HepG2 (cell line): Measurements from ENCODE around the gene PRDX3. TPM values are rescaled to one million over a fixed set of nuclear protein-coding genes. Genes with fewer than 3 reads are reported as not detected.

Experiments used
- ATAC-seq: fragments of 200-7000 bp; cut with Tn5 transposase; 3 replicates; pipeline ENCODE4 v1.9.1; 2020; ENCODE audit warnings: mild to moderate bottlenecking, moderate library complexity
- BruUV-seq: library from RNA; stranded (reverse); fragments of 400-500 nt; replicated peaks from 2 replicates; lab custom pipeline; 2021; lab: Mats Ljungman, UMichigan
- CTCF ChIA-PET: fragments of 300-600 bp; formaldehyde crosslinking; extraction: SDS; loops from one replicate; lab custom pipeline; 2021; ENCODE audit warnings: low total read pairs, inconsistent platforms, low intra/inter-chr PET ratio; lab: Yijun Ruan, JAX
- POLR2A ChIA-PET: fragments of 350-600 bp; sonication (Branson Sonifier 250); formaldehyde crosslinking; loops from one replicate; lab custom pipeline; 2020; ENCODE audit warnings: antibody characterized with exemption, inconsistent platforms; lab: Yijun Ruan, JAX
- DNase-seq: peaks from one replicate; pipeline ENCODE4 v3.0.0-alpha.2; 2015; ENCODE audit warnings: low spot score
- FAIRE-seq: peaks from 3 replicates; lab custom pipeline; 2011; peaks lifted over from hg19 to GRCh38; lab: Jason Lieb, UNC
- H2AFZ ChIP-seq: one replicate; pipeline ENCODE4 v1.6.1; 2011; ENCODE audit warnings: low read length, inconsistent platforms
- H3K27ac ChIP-seq: fragments of 300-600 bp; 3 replicates; pipeline ENCODE4 v1.8.0; 2011; ENCODE audit warnings: mixed run types, mild to moderate bottlenecking, mixed read lengths, low read length, inconsistent platforms; ENCODE audit not compliant: insufficient read depth; ENCODE audit errors: extremely low read length
- H3K27me3 ChIP-seq, 2 experiments: fragments of 200-600 bp in 1 of 2; 2 replicates in 1 of 2; 3 replicates in 1 of 2; pipeline versions ENCODE4 v1.6.0 to v1.8.0; 2011; ENCODE audit warnings: low read length in 2 of 2, mild to moderate bottlenecking in 2 of 2, moderate library complexity in 2 of 2, inconsistent platforms in 1 of 2; ENCODE audit not compliant: insufficient read depth in 2 of 2, control insufficient read depth in 1 of 2
- H3K36me3 ChIP-seq, 2 experiments: fragments of 200-600 bp in 1 of 2; replicated peaks in 1 of 2; 2 replicates in 1 of 2; 3 replicates in 1 of 2; pipeline versions ENCODE4 v1.5.1 to v1.8.0; 2011; ENCODE audit warnings: low read length in 2 of 2, inconsistent platforms in 1 of 2; ENCODE audit not compliant: insufficient read depth in 2 of 2, control insufficient read depth in 1 of 2
- H3K4me1 ChIP-seq: 2 replicates; pipeline ENCODE4 v1.5.1; 2012; ENCODE audit warnings: low read length, inconsistent platforms; ENCODE audit not compliant: insufficient read depth
- H3K4me2 ChIP-seq: 2 replicates; pipeline ENCODE4 v1.6.0; 2011; ENCODE audit warnings: low read depth, low read length, inconsistent platforms
- H3K4me3 ChIP-seq, 3 experiments: fragments of 200-600 bp in 1 of 3; sonication (generic), shearing (Covaris generic) in 1 of 3; replicated peaks in 1 of 3; 2 replicates each; pipeline ENCODE4 v1.5.1; 2011 to 2016; ENCODE audit warnings: low read length in 3 of 3, inconsistent platforms in 2 of 3, low read depth in 2 of 3, mild to moderate bottlenecking in 2 of 3, control low read depth in 1 of 3, mixed read lengths in 1 of 3; ENCODE audit not compliant: insufficient read depth in 1 of 3
- H3K79me2 ChIP-seq: one replicate; pipeline ENCODE4 v1.6.1; 2011; ENCODE audit warnings: low read length, inconsistent platforms; ENCODE audit not compliant: insufficient read depth
- H3K9ac ChIP-seq: 2 replicates; pipeline ENCODE4 v1.6.0; 2011; ENCODE audit warnings: mild to moderate bottlenecking, low read depth, low read length, inconsistent platforms; ENCODE audit not compliant: insufficient read depth
- H3K9me3 ChIP-seq: 2 replicates; pipeline ENCODE4 v1.5.1; 2012; ENCODE audit warnings: mild to moderate bottlenecking, low read length
- H4K20me1 ChIP-seq: 2 replicates; pipeline ENCODE4 v1.6.0; 2011; ENCODE audit warnings: inconsistent platforms, mild to moderate bottlenecking, low read length, moderate library complexity; ENCODE audit not compliant: insufficient read depth
- BCL6 ChIP-seq: IDR thresholded peaks from 2 replicates; pipeline ENCODE4 v1.6.1; 2016; ENCODE audit warnings: missing genetic modification reagents, missing compliant biosample characterization
- IRF2 ChIP-seq: IDR thresholded peaks from 2 replicates; pipeline ENCODE4 v1.6.1; 2018; ENCODE audit warnings: missing genetic modification reagents, missing compliant biosample characterization
- ISX ChIP-seq: sonication (generic); formaldehyde crosslinking; conservative IDR thresholded peaks from 2 replicates; pipeline ENCODE4 v1.5.0; 2020; ENCODE audit warnings: missing genetic modification reagents
- KDM6A ChIP-seq: IDR thresholded peaks from 2 replicates; pipeline ENCODE4 v1.6.1; 2016; ENCODE audit warnings: low read depth
- MAFF ChIP-seq: IDR thresholded peaks from 2 replicates; pipeline ENCODE4 v1.6.1; 2011; ENCODE audit warnings: low read depth, low read length, improper control_type of control experiment
- MAFK ChIP-seq, 2 experiments: IDR thresholded peaks in 1 of 2; conservative IDR thresholded peaks in 1 of 2; 2 replicates each; pipeline ENCODE4 v1.6.1; 2011; ENCODE audit warnings: improper control_type of control experiment in 2 of 2, low read length in 2 of 2
- NCOA1 ChIP-seq: sonication (generic); formaldehyde crosslinking; IDR thresholded peaks from 2 replicates; pipeline ENCODE4 v1.9.0; 2021; ENCODE audit warnings: missing genetic modification reagents
- NCOA5 ChIP-seq: sonication (generic); formaldehyde crosslinking; IDR thresholded peaks from 2 replicates; pipeline ENCODE4 v1.4.0; 2020; ENCODE audit warnings: missing genetic modification reagents
- NFIB ChIP-seq: sonication (generic); formaldehyde crosslinking; IDR thresholded peaks from 2 replicates; pipeline ENCODE4 v1.9.0; 2021; ENCODE audit warnings: missing genetic modification reagents, mild to moderate bottlenecking, borderline replicate concordance
- PBX3 ChIP-seq: sonication (generic); formaldehyde crosslinking; IDR thresholded peaks from 2 replicates; pipeline ENCODE4 v1.8.1; 2023; ENCODE audit warnings: missing genetic modification reagents, inconsistent platforms, borderline replicate concordance
- SCMH1 ChIP-seq: sonication (generic); formaldehyde crosslinking; IDR thresholded peaks from 2 replicates; pipeline ENCODE4 v1.9.0; 2021; ENCODE audit warnings: missing genetic modification reagents, mild to moderate bottlenecking, borderline replicate concordance
- SKI ChIP-seq: fragments of 450-650 bp; IDR thresholded peaks from one replicate; pipeline ENCODE4 v1.6.1; 2018; ENCODE audit warnings: mild to moderate bottlenecking; ENCODE audit not compliant: partially characterized antibody
- ZBTB4 ChIP-seq: sonication (generic); formaldehyde crosslinking; IDR thresholded peaks from 2 replicates; pipeline ENCODE4 v1.4.0; 2020; ENCODE audit warnings: missing genetic modification reagents, mild to moderate bottlenecking, borderline replicate concordance
- ZBTB7B ChIP-seq: sonication (generic); formaldehyde crosslinking; IDR thresholded peaks from 2 replicates; pipeline ENCODE4 v1.4.0; 2020; ENCODE audit warnings: missing genetic modification reagents
- ZFP36L2 ChIP-seq: sonication (generic); formaldehyde crosslinking; IDR thresholded peaks from 2 replicates; pipeline ENCODE4 v1.4.0; 2020; ENCODE audit warnings: missing genetic modification reagents
- ZNF12 ChIP-seq: sonication (generic); formaldehyde crosslinking; IDR thresholded peaks from 2 replicates; pipeline ENCODE4 v1.5.0; 2020; ENCODE audit warnings: missing genetic modification reagents
- ZNF605 ChIP-seq: sonication (generic); formaldehyde crosslinking; IDR thresholded peaks from 2 replicates; pipeline ENCODE4 v1.8.0; 2022; ENCODE audit warnings: mild to moderate bottlenecking, missing genetic modification reagents
- ZNF652 ChIP-seq: IDR thresholded peaks from 2 replicates; pipeline ENCODE4 v1.6.1; 2016; ENCODE audit warnings: low read depth, borderline replicate concordance
- ZNF724P ChIP-seq: sonication (generic); formaldehyde crosslinking; IDR thresholded peaks from 2 replicates; pipeline ENCODE4 v1.8.0; 2022; ENCODE audit warnings: missing genetic modification reagents, borderline replicate concordance
- WGBS: methylation state at CpG from one replicate; pipeline ENCODE4 v1.1.6; 2017; ENCODE audit warnings: low lambda C conversion rate; 5-methylcytosine and 5-hydroxymethylcytosine counted together
- in situ Hi-C: cut with HindIII; loops from 2 replicates; pipeline ENCODE4 v1.10.0; 2017; ENCODE audit warnings: low pct_unique_long_range_greater_than_20kb; ENCODE audit not compliant: extremely low pct_ligation_motif_present
- intact Hi-C: fragments of 100-400 bp; cut with micrococcal nuclease; formaldehyde crosslinking; loops from one replicate; pipeline ENCODE4 v1.10.0; 2022; ENCODE audit not compliant: unreplicated experiment
- polyA plus RNA-seq, 8 experiments: library from polyadenylated mRNA; depleted of rRNA in 3 of 8; stranded (reverse) in 7 of 8; unstranded in 1 of 8; fragments of >200 nt; fragmentation: Illumina TruSeq in 4 of 8; extraction: Trizol in 4 of 8; gene quantifications; 2 replicates each; pipeline versions ENCODE4 v1.2.1 to v1.2.3, GENCODE V29; 2011 to 2016; ENCODE audit warnings: low read depth in 4 of 8, missing spikeins in 1 of 8, mixed read lengths in 1 of 8; ENCODE audit not compliant: insufficient read depth in 1 of 8
- total RNA-seq, 5 experiments: library from RNA; depleted of rRNA; stranded (reverse); fragments of >200 nt; fragmentation: Illumina TruSeq; extraction: Trizol; gene quantifications; 2 replicates each; pipeline ENCODE4 v1.2.3, GENCODE V29; 2016; ENCODE audit warnings: low read depth in 1 of 5
- TF ChIP-seq, protein P1 (sequence below): sonication (generic); formaldehyde crosslinking; IDR thresholded peaks from 2 replicates; pipeline ENCODE4 v1.4.0; 2020; ENCODE audit warnings: missing genetic modification reagents

Gene PRDX3
- total and polyA plus RNA-seq, 2 of the 13 experiments (the other 11 are each of a cell fraction or from before 2014, with no cell fraction given) = 407 to 565 TPM

DNA sequence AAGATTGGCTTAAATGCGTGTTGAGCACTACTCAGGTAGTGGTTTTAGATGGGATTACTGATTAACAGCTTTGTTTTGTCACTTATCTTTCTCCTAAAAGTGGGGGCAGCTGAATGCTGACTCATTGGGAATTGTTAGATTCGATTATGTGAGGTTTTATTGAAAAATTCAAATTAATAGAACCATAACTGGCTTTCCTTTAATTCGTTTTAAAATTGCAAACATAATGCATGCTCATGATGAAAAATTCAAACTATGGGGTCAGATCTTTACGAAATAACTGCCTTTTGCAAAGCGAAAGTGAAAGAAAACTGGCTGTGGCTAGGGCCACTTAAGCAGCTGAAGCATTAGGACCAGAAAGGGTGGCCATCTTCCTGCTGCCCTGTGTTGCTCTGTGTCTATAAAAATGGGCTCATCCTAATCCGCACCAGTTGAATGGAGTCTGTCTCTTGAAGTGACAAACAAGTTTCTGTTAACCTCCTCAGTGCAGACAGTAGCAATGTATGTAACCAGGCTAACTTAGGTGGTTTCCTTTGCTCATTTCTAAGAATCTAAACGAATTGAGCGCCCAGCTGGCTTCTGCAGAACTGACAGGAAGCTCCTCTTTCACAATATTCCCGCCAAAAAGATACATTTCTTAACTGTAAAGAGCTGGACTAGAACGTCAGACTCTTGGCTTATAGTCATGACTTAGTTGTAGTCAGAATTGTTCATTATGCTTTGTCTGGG lies 46.9 kb downstream of the PRDX3 start:
- no peak for FAIRE-seq
- peak; percentile 20; the same call in 1 of the 3 replicates for ATAC-seq
- POLR2A ChIA-PET = interaction anchor here (0.9 to 2.0 kb wide), 4 partner anchors 11 to 33 kb away, joined by 3 to 15 read pairs (median 6); partner anchors contain the start of genes DENND10 and SFXN4
- no peak for TF ChIP-seq SKI
- no peak for TF ChIP-seq NCOA5
- no peak for TF ChIP-seq KDM6A (CRISPR knock-in tag)
- TF ChIP-seq, protein P1, sequence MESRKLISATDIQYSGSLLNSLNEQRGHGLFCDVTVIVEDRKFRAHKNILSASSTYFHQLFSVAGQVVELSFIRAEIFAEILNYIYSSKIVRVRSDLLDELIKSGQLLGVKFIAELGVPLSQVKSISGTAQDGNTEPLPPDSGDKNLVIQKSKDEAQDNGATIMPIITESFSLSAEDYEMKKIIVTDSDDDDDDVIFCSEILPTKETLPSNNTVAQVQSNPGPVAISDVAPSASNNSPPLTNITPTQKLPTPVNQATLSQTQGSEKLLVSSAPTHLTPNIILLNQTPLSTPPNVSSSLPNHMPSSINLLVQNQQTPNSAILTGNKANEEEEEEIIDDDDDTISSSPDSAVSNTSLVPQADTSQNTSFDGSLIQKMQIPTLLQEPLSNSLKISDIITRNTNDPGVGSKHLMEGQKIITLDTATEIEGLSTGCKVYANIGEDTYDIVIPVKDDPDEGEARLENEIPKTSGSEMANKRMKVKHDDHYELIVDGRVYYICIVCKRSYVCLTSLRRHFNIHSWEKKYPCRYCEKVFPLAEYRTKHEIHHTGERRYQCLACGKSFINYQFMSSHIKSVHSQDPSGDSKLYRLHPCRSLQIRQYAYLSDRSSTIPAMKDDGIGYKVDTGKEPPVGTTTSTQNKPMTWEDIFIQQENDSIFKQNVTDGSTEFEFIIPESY = peak; percentile 79
- TF ChIP-seq ZFP36L2 = no peak
- TF ChIP-seq MAFF = peak; percentile 47; the same call in 1 of the 2 replicates
- no peak for TF ChIP-seq SCMH1 (CRISPR knock-in tag)
- peak; percentile 51 to 53; a peak in 3 of 4 replicates for TF ChIP-seq MAFK (conservative IDR thresholded peaks at IDR 0.05 in 1 of 2, IDR thresholded peaks at IDR 0.05 in 1 of 2; ENCODE audit: low read length in 2 of 2)
- no peak for TF ChIP-seq ZNF652 (CRISPR knock-in tag)
- peak; percentile 97 for TF ChIP-seq IRF2 (CRISPR knock-in tag)
- no peak for TF ChIP-seq ZNF12 (CRISPR knock-in tag)
- TF ChIP-seq PBX3 = no peak
- TF ChIP-seq ZNF724P (CRISPR knock-in tag) = no peak
- no peak for TF ChIP-seq ZNF605 (CRISPR knock-in tag)
- no peak for TF ChIP-seq NCOA1
- no peak for TF ChIP-seq ISX (CRISPR knock-in tag)
- no peak for TF ChIP-seq ZBTB4 (CRISPR knock-in tag)
- TF ChIP-seq BCL6 = no peak
- no peak for TF ChIP-seq ZBTB7B (CRISPR knock-in tag)
- TF ChIP-seq NFIB (CRISPR knock-in tag) = no peak

More for the DNA sequence above, 46.9 kb downstream of the PRDX3 start:
- H2AFZ ChIP-seq = no peak overlapping the region
- H3K27me3 ChIP-seq = no peaks in the 10 kb centered on the region
- H3K4me1 ChIP-seq = peaks cover 32% of the 10 kb centered on the region
- no peak for DNase-seq
- peak overlapping the region; percentile 28 for H3K4me2 ChIP-seq
- in situ Hi-C loops = no loop called here
- WGBS = 75% methylated on average over 10 of the region's 10 CpGs
- intact Hi-C loops = no loop called here
- peak overlapping the region; percentile 45 for H3K27ac ChIP-seq
- peak overlapping the region in 1 of 3 experiments; percentile 27; a peak in 1 of 6 replicates for H3K4me3 ChIP-seq
- BruUV-seq = no TSS peak
- no peaks in the 10 kb centered on the region for H3K9me3 ChIP-seq
- no peaks in the 10 kb centered on the region for H3K79me2 ChIP-seq
- no peak overlapping the region for H3K9ac ChIP-seq
- peaks cover 14 to 57% of the 10 kb centered on the region in 2 experiments for H3K36me3 ChIP-seq
- no peaks in the 10 kb centered on the region for H4K20me1 ChIP-seq
- CTCF ChIA-PET = no interaction called here
